Ovary (tissue), 3 donors: ENCODE data around the gene GOSR2.

Experiments used
- CTCF ChIP-seq, 3 donors: fragments of 450-650 bp in 2 of 3; fragments of 200-600 bp in 1 of 3; IDR thresholded peaks; one replicate each; pipeline versions ENCODE4 v1.5.1 to v1.8.0; 2016 to 2022; ENCODE audit warnings: antibody characterized with exemption in 3 of 3, mild to moderate bottlenecking in 1 of 3
- EP300 ChIP-seq: sonication (generic); formaldehyde crosslinking; IDR thresholded peaks from one replicate; pipeline ENCODE4 v1.6.1; 2017; ENCODE audit warnings: antibody characterized with exemption
- POLR2A ChIP-seq: fragments of 450-650 bp; IDR thresholded peaks from one replicate; pipeline ENCODE4 v1.6.1; 2017; ENCODE audit warnings: antibody characterized with exemption, mild to moderate bottlenecking, moderate library complexity
- donor health status: DM: no; HTN: no; CAD: no.

- TF ChIP-seq CTCF (IDR thresholded peaks at IDR 0.05) (no peak), EP300 (no peak), POLR2A (no peak)
These were observed 21.7 kb upstream of the GOSR2 start for GRCh38 chr17:46901291-46901690.
